Sigmoid colon (tissue), 7 donors: ENCODE data around the gene GEMIN2. TPM values are rescaled to one million over a fixed set of nuclear protein-coding genes. Genes with fewer than 3 reads are reported as not detected.
"Not testable (repeated sequence)": the region's sequence is repeated elsewhere in the genome, so short reads cannot be mapped to it uniquely, and the experiment has no call there.

ENCODE experiments used
- DNase-seq: peaks from one replicate; pipeline ENCODE4 v3.0.0-alpha.2; 2019
- H3K27ac ChIP-seq, 4 donors: fragments of 200-600 bp; sonication (generic); one replicate each; pipeline ENCODE4 v1.5.1; 2016 to 2019; ENCODE audit warnings: mild to moderate bottlenecking in 1 of 4
- H3K27me3 ChIP-seq, 3 donors: fragments of 200-600 bp; sonication (generic); one replicate each; pipeline ENCODE4 v1.5.1; 2019; ENCODE audit warnings: mild to moderate bottlenecking in 1 of 3
- H3K36me3 ChIP-seq, 4 donors: fragments of 200-600 bp; sonication (generic); one replicate each; pipeline ENCODE4 v1.5.1; 2016 to 2019
- H3K4me1 ChIP-seq, 4 donors: fragments of 200-600 bp; sonication (generic); one replicate each; pipeline ENCODE4 v1.5.1; 2017 to 2019
- H3K4me3 ChIP-seq, 4 donors: fragments of 200-600 bp; sonication (generic); one replicate each; pipeline ENCODE4 v1.5.1; 2017 to 2019; ENCODE audit warnings: mild to moderate bottlenecking in 2 of 4, moderate library complexity in 1 of 4
- H3K9me3 ChIP-seq, 4 donors: fragments of 200-600 bp in 3 of 4; sonication (generic) in 3 of 4; one replicate each; pipeline versions ENCODE4 v1.5.1 to v1.6.1; 2013 to 2019
- CTCF ChIP-seq, 4 experiments: fragments of 450-650 bp in 3 of 4; fragments of 200-600 bp in 1 of 4; IDR thresholded peaks; one replicate each; pipeline ENCODE4 v1.5.1; 2016 to 2019; ENCODE audit warnings: antibody characterized with exemption in 4 of 4, mild to moderate bottlenecking in 3 of 4, moderate library complexity in 2 of 4
- EP300 ChIP-seq, 4 donors: sonication (generic); formaldehyde crosslinking; IDR thresholded peaks; one replicate each; pipeline ENCODE4 v1.6.1; 2017; ENCODE audit warnings: antibody characterized with exemption in 4 of 4
- POLR2A ChIP-seq, 2 donors: fragments of 450-650 bp; IDR thresholded peaks; one replicate each; pipeline ENCODE4 v1.6.1; 2016; ENCODE audit warnings: antibody characterized with exemption in 2 of 2, mild to moderate bottlenecking in 2 of 2, moderate library complexity in 2 of 2
- POLR2AphosphoS5 ChIP-seq, 4 donors: sonication (generic); formaldehyde crosslinking; IDR thresholded peaks; one replicate each; pipeline ENCODE4 v1.6.1; 2017; ENCODE audit warnings: antibody characterized with exemption in 4 of 4
- WGBS, 2 donors: extraction: QIAGEN DNeasy Blood & Tissue Kit; methylation state at CpG; one replicate each; pipeline ENCODE4 v1.1.7; 2013; 5-methylcytosine and 5-hydroxymethylcytosine counted together
- intact Hi-C: fragments of 100-400 bp; cut with DNase I; formaldehyde crosslinking; loops from one replicate; pipeline ENCODE4 v1.15.1; 2023
- polyA plus RNA-seq, 3 donors: library from polyadenylated mRNA; stranded (reverse); fragments of 200-250 nt; gene quantifications; one replicate each; pipeline ENCODE4 v1.2.3, GENCODE V29; 2013
- total RNA-seq, 4 donors: library from RNA; depleted of rRNA; stranded (reverse); fragments of >200 nt; gene quantifications; one replicate each; pipeline ENCODE4 v1.1.0, GENCODE V29; 2016
- donor health status: healthy with polysubstance abuse.
- donor health status: Bipolar disorder and iron deficiency.
- donor health status: healthy.

Gene GEMIN2
- total RNA-seq (10 to 100 TPM in 3 of 4 donors, 1 to 10 TPM in 1; 8.0 to 27.8 (median 16.7) TPM), polyA plus RNA-seq (10 to 100 TPM in 1 of 3 donors, 1 to 10 TPM in 2; 8.3 to 12.2 (median 9.6) TPM)

- peaks cover 0 to 13% (median 6%) of the 10 kb centered on the region in 4 donors for H3K4me1 ChIP-seq
- TF ChIP-seq EP300 (IDR thresholded peaks at IDR 0.05) (no peak), CTCF (IDR thresholded peaks at IDR 0.05) (no peak), POLR2AphosphoS5 (IDR thresholded peaks at IDR 0.05) (peak in 3 of 4 donors; percentile 70 to 80 (median 71)), POLR2A (IDR thresholded peaks at IDR 0.05) (peak; percentile 21 to 28)
- peak; percentile 96 for DNase-seq
- peaks cover 0 to 20% (median 4%) of the 10 kb centered on the region in 4 donors for H3K36me3 ChIP-seq
- 1% methylated on average over 40 of the region's 40 CpGs for WGBS, 2 donors
- intact Hi-C loops: loop anchor here (5.0 kb wide), 1 partner anchor 153 kb away; no protein-coding TSS in a partner anchor
- H3K9me3 ChIP-seq: no peaks in the 10 kb centered on the region
- peak within 1 kb of the TSS; percentile 54 to 79 (median 62) for H3K4me3 ChIP-seq
- no peaks in the 10 kb centered on the region for H3K27me3 ChIP-seq
- peak within 1 kb of the TSS; percentile 79 to 85 (median 80) for H3K27ac ChIP-seq
These were observed at the start of gene GEMIN2 for GRCh38 chr14:39114073-39114838. GEMIN2 (plus strand) TSS chr14:39114323; CDS start chr14:39114339, 16 bp downstream.

- H3K9me3 ChIP-seq, H3K27ac ChIP-seq, DNase-seq, H3K27me3 ChIP-seq, intact Hi-C loops, H3K4me3 ChIP-seq, H3K4me1 ChIP-seq: not testable (repeated sequence)
- peaks cover 6 to 87% (median 22%) of the 10 kb centered on the region in 4 donors for H3K36me3 ChIP-seq
- WGBS, 2 donors: 66 to 88% methylated on average over 7 of the region's 7 CpGs
These were observed 44.8 kb upstream of the GEMIN2 start for GRCh38 chr14:39069169-39069805.

- Histone ChIP-seq H3K9me3 (no peaks in the 10 kb centered on the region), H3K27ac (no peak overlapping the region), H3K4me1 (no peaks in the 10 kb centered on the region), H3K4me3 (no peak overlapping the region), H3K27me3 (no peaks in the 10 kb centered on the region), H3K36me3 (peaks cover under 1 to 87% (median 24%) of the 10 kb centered on the region in 4 donors)
- intact Hi-C loops: no loop called here
- no peak for DNase-seq
- 98% methylated on average over 5 of the region's 5 CpGs for WGBS, 2 donors
- no peak for TF ChIP-seq CTCF (IDR thresholded peaks at IDR 0.05)
- TF ChIP-seq EP300 (IDR thresholded peaks at IDR 0.05): no peak
- no peak for TF ChIP-seq POLR2AphosphoS5 (IDR thresholded peaks at IDR 0.05)
- TF ChIP-seq POLR2A (IDR thresholded peaks at IDR 0.05): no peak
These were observed 44.2 kb upstream of the GEMIN2 start for GRCh38 chr14:39069923-39070322.

GRCh38 chr14:39071096-39071495 lies 43.0 kb upstream of the GEMIN2 start:
- H3K4me1 ChIP-seq: no peaks in the 10 kb centered on the region
- TF ChIP-seq POLR2A (IDR thresholded peaks at IDR 0.05) (no peak), EP300 (IDR thresholded peaks at IDR 0.05) (no peak), POLR2AphosphoS5 (IDR thresholded peaks at IDR 0.05) (no peak), CTCF (IDR thresholded peaks at IDR 0.05) (no peak)
- WGBS, 2 donors: 95 to 97% methylated on average over 2 of the region's 2 CpGs
- H3K27ac ChIP-seq: no peak overlapping the region
- no peak for DNase-seq
- intact Hi-C loops: no loop called here
- peaks cover 0 to 89% (median 25%) of the 10 kb centered on the region in 4 donors for H3K36me3 ChIP-seq
- no peaks in the 10 kb centered on the region for H3K27me3 ChIP-seq
- H3K9me3 ChIP-seq: no peaks in the 10 kb centered on the region
- no peak overlapping the region for H3K4me3 ChIP-seq

- no peak for TF ChIP-seq EP300 (IDR thresholded peaks at IDR 0.05)
- no peak for TF ChIP-seq POLR2AphosphoS5 (IDR thresholded peaks at IDR 0.05)
- TF ChIP-seq POLR2A (IDR thresholded peaks at IDR 0.05): no peak
- TF ChIP-seq CTCF (IDR thresholded peaks at IDR 0.05): no peak
- Histone ChIP-seq H3K9me3 (no peaks in the 10 kb centered on the region), H3K36me3 (peaks cover 13 to 88% (median 25%) of the 10 kb centered on the region in 4 donors), H3K4me1 (no peaks in the 10 kb centered on the region), H3K4me3 (no peak overlapping the region), H3K27ac (no peak overlapping the region), H3K27me3 (no peaks in the 10 kb centered on the region)
- 94 to 97% methylated on average over 1 of the region's 1 CpG for whole genome bisulfite sequencing, 2 donors
- intact Hi-C loops: no loop called here
- DNase-seq: no peak
These were observed 33.2 kb upstream of the GEMIN2 start for GRCh38 chr14:39080886-39081285.
